ENCODE measurements around the gene KRTAP5-6.

Gene KRTAP5-6

GRCh38 chr11:1691026-1691877 is 5.7 kb upstream of the KRTAP5-6 start:
- Histone ChIP-seq H3K79me2 (ENCODE audit: insufficient read depth, low read depth) (no peaks in the 10 kb centered on the region), H3K36me3 (ENCODE audit: insufficient read depth) (no peaks in the 10 kb centered on the region), H2AFZ (ENCODE audit: low read depth) (no peak overlapping the region), H4K20me1 (ENCODE audit: insufficient read depth) (no peaks in the 10 kb centered on the region), H3K27ac (no peak overlapping the region), H3K4me3 (IDR thresholded peaks at IDR 0.05; ENCODE audit: insufficient read depth, low read depth, low read length) (no peak overlapping the region), H3K4me2 (no peak overlapping the region), H3K9ac (no peak overlapping the region), H3K4me1 (ENCODE audit: low read depth, poor library complexity, severe bottlenecking) (no peaks in the 10 kb centered on the region), H3K27me3 (ENCODE audit: insufficient read depth, low read depth) (peaks cover 60% of the 10 kb centered on the region)
- no peak for TF ChIP-seq CTCF (conservative IDR thresholded peaks at IDR 0.05; ENCODE audit: low read depth, low read length)

GRCh38 chr11:1691878-1692707 is 4.9 kb upstream of the KRTAP5-6 start:
- no peak overlapping the region for H3K27ac ChIP-seq
- no peak overlapping the region for H3K4me3 ChIP-seq (IDR thresholded peaks at IDR 0.05; ENCODE audit: insufficient read depth, low read depth, low read length)
- no peaks in the 10 kb centered on the region for H3K36me3 ChIP-seq (ENCODE audit: insufficient read depth)
- no peak overlapping the region for H3K9ac ChIP-seq
- peaks cover 69% of the 10 kb centered on the region for H3K27me3 ChIP-seq (ENCODE audit: insufficient read depth, low read depth)
- no peak for TF ChIP-seq CTCF (conservative IDR thresholded peaks at IDR 0.05; ENCODE audit: low read depth, low read length)
- H3K79me2 ChIP-seq (ENCODE audit: insufficient read depth, low read depth): no peaks in the 10 kb centered on the region
- H2AFZ ChIP-seq (ENCODE audit: low read depth): no peak overlapping the region
- H4K20me1 ChIP-seq (ENCODE audit: insufficient read depth): no peaks in the 10 kb centered on the region
- H3K4me1 ChIP-seq (ENCODE audit: low read depth, poor library complexity, severe bottlenecking): no peaks in the 10 kb centered on the region
- H3K4me2 ChIP-seq: no peak overlapping the region

- Histone ChIP-seq H4K20me1 (ENCODE audit: insufficient read depth) (no peaks in the 10 kb centered on the region), H3K4me3 (IDR thresholded peaks at IDR 0.05; ENCODE audit: insufficient read depth, low read depth, low read length) (no peak overlapping the region), H3K4me1 (ENCODE audit: low read depth, poor library complexity, severe bottlenecking) (no peaks in the 10 kb centered on the region), H3K27ac (no peak overlapping the region), H3K9ac (no peak overlapping the region), H3K4me2 (no peak overlapping the region), H3K79me2 (ENCODE audit: insufficient read depth, low read depth) (no peaks in the 10 kb centered on the region), H3K27me3 (ENCODE audit: insufficient read depth, low read depth) (peaks cover 73% of the 10 kb centered on the region), H3K36me3 (ENCODE audit: insufficient read depth) (no peaks in the 10 kb centered on the region), H2AFZ (ENCODE audit: low read depth) (peak overlapping the region; percentile 49; the same call in 1 of the 2 replicates)
- no peak for TF ChIP-seq CTCF (conservative IDR thresholded peaks at IDR 0.05; ENCODE audit: low read depth, low read length)
Observed at GRCh38 chr11:1692708-1693326, 4.2 kb upstream of the KRTAP5-6 start.

- Histone ChIP-seq H4K20me1 (ENCODE audit: insufficient read depth) (no peaks in the 10 kb centered on the region), H3K4me1 (ENCODE audit: low read depth, poor library complexity, severe bottlenecking) (no peaks in the 10 kb centered on the region), H2AFZ (ENCODE audit: low read depth) (peak overlapping the region; percentile 49; the same call in 1 of the 2 replicates), H3K79me2 (ENCODE audit: insufficient read depth, low read depth) (no peaks in the 10 kb centered on the region), H3K36me3 (ENCODE audit: insufficient read depth) (no peaks in the 10 kb centered on the region), H3K27me3 (ENCODE audit: insufficient read depth, low read depth) (peaks cover 75% of the 10 kb centered on the region), H3K4me3 (IDR thresholded peaks at IDR 0.05; ENCODE audit: insufficient read depth, low read depth, low read length) (no peak overlapping the region), H3K4me2 (peak overlapping the region; percentile 43), H3K9ac (no peak overlapping the region), H3K27ac (no peak overlapping the region)
- peak; percentile 72 for TF ChIP-seq CTCF (conservative IDR thresholded peaks at IDR 0.05; ENCODE audit: low read depth, low read length)
Observed at GRCh38 chr11:1693327-1694063, 3.5 kb upstream of the KRTAP5-6 start.

All from KMS-11 (cell line).